Epithelial cell of proximal tubule (primary cell): ENCODE measurements around the gene MKNK1. TPM values are rescaled to one million over a fixed set of nuclear protein-coding genes. Genes with fewer than 3 reads are reported as not detected.

Source experiments
- DNase-seq: peaks from one replicate; pipeline ENCODE4 v3.0.0-alpha.2; 2011; ENCODE audit warnings: low read depth
- H3K4me3 ChIP-seq: 2 replicates; pipeline ENCODE4 v1.5.1; 2011; ENCODE audit warnings: low read depth, mild to moderate bottlenecking, low read length
- total RNA-seq: library from RNA; depleted of rRNA; stranded (reverse); fragments of >200 nt; gene quantifications from 2 replicates; pipeline ENCODE4 v1.2.3, GENCODE V29; 2015
- TF ChIP-seq, protein P1 (sequence below): conservative IDR thresholded peaks from 2 replicates; pipeline ENCODE4 v1.5.1; 2012; ENCODE audit warnings: low read depth, mild to moderate bottlenecking, low read length

MKNK1 gene
- total RNA-seq, 1 donor from 2014 or later: 19.2 TPM

DNA sequence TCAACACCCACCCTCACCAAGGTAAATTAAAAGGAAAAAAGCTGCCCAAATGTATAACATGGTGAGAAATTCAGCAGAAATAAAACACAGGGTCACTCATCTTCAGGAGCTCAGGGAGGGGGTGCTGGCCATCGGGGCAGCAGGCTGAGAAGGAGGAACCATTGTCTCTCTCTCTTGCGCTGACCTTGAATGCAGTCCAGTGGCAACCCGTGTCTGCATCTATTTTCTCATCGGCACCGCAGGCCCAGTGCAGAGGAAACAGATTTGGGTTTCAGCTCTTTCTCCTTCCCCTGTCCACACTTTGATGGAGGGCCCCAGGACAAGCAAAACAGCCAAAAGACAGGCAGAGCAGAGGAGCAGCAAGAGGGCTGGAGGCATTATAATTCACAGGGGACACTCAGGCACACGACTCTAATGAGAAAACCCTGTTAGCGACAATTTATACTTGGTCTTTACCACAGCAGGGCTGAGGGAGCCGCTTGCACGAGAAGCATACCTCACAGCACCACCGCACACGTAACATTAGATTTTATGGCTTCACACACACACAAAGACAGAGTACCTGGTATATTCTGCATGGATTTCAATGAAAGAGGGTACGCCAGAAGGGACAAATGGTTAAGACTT, 18.6 kb downstream of the MKNK1 start:
- no peak for DNase-seq
- H3K4me3 ChIP-seq: no peak overlapping the region
- TF ChIP-seq, protein P1, sequence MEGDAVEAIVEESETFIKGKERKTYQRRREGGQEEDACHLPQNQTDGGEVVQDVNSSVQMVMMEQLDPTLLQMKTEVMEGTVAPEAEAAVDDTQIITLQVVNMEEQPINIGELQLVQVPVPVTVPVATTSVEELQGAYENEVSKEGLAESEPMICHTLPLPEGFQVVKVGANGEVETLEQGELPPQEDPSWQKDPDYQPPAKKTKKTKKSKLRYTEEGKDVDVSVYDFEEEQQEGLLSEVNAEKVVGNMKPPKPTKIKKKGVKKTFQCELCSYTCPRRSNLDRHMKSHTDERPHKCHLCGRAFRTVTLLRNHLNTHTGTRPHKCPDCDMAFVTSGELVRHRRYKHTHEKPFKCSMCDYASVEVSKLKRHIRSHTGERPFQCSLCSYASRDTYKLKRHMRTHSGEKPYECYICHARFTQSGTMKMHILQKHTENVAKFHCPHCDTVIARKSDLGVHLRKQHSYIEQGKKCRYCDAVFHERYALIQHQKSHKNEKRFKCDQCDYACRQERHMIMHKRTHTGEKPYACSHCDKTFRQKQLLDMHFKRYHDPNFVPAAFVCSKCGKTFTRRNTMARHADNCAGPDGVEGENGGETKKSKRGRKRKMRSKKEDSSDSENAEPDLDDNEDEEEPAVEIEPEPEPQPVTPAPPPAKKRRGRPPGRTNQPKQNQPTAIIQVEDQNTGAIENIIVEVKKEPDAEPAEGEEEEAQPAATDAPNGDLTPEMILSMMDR: no peak

DNA sequence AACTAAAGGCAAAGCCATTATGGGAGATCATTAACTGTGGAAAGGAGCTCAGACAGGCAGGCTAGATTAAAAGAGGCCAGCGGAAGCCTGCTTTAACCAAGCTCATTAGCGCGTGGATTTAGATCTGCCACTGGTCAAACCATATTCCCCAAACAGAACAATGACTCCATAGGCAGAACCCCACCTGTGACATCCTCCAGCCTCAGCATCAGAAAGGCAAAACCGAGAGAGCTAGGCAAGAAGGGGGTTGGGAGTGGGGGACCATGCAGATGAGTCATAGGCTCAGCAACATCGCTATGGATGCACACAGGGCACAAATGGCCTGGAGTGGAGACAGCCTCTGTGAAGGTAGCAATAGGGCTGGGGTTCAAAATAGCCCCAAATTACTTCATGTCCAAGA, 20.6 kb downstream of the MKNK1 start:
- no peak for DNase-seq
- TF ChIP-seq, protein P1: no peak
- no peak overlapping the region for H3K4me3 ChIP-seq

DNA sequence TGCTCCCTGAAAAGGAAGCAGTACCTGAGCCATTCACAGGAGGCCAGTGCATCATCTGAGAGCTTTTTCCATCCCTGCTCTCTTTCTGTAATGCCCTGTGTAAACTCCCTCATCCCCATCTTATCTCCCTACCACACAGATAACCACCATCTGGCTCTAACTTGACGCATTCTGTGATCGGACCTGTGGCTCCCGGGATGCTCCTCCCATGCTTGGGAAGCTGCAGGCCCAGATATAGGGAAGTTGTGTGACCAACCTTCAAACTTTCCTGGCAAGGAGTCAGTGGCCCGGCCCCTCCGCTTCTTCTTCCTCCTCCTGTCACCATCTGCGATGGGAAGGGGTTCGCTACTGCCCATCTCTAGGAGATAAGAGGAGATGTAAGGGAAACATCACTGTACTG, 21.1 kb downstream of the MKNK1 start:
- TF ChIP-seq, protein P1: no peak
- H3K4me3 ChIP-seq: no peak overlapping the region
- DNase-seq: no peak

DNA sequence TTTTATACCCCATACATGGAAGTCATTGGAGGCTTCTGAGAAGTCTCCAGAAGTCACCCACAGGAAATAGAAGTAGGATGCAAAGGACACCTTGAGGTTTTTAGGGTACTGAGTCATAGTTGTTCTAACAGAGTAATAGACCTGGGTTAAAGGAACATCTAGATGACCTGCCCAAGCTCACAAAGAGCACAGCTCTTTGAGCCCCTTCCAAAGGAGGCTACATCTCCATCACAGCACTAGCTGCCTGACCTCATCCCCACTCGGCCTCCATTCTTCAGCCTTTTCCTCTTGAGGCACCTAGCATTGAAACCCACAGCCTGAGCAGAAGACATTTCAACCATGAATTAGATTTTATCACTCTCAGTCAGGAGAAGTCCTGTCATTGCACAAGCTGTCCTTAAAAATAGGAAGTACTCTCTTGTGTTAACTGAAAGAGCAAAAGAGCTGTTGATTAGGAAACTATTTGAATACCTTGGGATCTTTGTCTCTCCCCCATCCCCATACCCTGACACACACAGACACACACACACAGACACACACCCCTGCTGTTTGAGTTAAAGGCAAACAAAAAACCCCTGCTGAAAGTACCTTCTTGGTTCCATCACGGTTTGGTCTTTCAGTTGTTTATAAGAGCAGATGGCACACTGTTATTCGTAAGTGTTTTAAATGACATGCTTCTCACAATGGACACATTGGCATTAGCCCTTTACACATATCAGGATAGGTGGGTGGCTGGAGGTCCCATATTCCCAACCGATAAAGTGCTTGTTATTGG, 22.2 kb downstream of the MKNK1 start:
- H3K4me3 ChIP-seq: no peak overlapping the region
- TF ChIP-seq, protein P1: no peak
- no peak for DNase-seq

DNA sequence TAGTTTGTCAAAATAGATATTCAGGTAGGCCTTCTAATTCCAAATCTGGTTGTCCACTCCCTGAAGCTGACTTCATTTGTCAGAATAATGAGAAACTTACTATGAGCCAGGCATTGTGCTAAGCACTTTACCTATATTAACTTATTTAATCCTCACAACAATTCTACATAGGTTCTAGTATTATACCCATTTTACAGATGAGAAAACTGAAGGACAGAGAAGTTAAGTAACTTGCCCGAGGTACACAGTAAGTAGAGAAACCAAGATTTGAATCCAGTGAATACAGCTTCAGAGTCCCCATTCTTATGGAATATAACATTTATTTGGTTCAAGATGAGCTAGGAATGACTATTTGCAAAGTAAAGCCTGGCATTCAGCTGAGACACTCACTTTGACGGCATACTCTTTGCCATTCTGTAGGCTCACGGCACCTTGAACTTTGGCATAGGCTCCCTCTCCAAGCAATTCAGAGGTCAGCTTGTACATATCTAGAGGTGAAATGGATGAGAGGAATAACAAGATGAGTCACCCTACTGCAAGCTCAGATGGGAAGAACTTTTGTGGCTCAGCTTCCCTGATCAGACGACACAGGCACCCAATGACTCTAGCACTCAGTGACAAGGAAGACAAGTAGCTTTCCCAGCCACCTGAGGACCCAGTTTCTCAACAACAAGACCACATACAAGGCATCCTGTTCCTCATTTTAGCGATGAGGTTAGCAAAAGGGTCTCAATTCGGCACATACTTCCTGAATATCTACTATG, 23.7 kb downstream of the MKNK1 start:
- no peak overlapping the region for H3K4me3 ChIP-seq
- TF ChIP-seq, protein P1: no peak
- no peak for DNase-seq

DNA sequence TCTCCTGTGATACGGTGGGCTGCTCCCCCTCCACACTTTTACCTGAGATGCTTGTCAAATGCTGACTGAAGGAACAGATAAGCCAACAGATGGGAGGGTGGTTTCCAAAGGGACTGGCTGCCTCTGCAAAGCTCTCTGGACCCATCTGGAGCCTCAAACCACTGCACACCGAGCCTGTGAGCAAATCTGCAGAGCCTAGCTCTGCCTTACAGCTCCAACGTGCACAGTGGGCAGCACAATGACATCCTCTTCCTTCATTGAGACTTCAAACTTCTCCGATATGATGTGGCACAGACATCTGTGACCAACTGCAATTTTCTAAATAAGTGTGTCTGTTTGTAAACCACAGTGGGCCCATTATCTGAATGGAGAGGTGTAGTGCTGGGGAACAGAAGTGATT, 26.4 kb downstream of the MKNK1 start:
- DNase-seq: no peak
- TF ChIP-seq, protein P1: no peak

More for the DNA sequence above, 26.4 kb downstream of the MKNK1 start:
- H3K4me3 ChIP-seq: no peak overlapping the region
